Measurements from ENCODE around the gene FANCD2.
"Not testable (repeated sequence)": the region's sequence is repeated elsewhere in the genome, so short reads cannot be mapped to it uniquely, and the experiment has no call there.

The FANCD2 gene

DNA sequence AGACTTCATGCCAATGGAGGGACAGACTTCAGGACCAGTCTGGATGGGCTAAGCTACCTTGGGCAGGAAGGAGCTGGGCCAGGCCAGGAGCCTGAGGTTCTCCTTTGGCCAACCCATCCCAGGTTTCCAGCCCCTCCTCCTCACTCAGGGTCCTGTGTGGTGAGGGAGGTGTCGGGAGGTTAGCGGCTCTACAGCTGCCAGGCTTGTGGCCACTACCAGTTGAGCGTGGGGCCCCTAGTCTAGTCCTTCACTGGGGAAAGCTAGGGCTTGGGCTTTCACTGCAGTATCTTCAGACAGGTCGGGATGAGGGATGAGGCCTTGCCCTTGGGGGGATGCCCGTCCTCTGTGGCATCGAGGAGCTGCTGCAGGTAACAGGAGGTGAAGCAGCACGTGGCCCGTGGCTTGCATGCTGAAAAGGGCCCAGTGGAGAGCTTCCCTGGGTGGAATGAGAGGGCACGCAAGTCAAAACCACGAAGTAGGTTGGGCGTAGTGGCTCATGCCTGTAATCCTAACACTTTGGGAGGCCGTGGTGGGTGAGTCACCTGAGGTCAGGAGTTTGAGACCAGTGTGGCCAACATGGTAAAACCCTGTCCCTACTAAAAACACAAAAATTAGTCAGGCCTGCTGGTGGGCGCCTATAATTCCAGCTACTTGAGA, 8.5 kb upstream of the FANCD2 start:
- no peak for DNase-seq

DNA sequence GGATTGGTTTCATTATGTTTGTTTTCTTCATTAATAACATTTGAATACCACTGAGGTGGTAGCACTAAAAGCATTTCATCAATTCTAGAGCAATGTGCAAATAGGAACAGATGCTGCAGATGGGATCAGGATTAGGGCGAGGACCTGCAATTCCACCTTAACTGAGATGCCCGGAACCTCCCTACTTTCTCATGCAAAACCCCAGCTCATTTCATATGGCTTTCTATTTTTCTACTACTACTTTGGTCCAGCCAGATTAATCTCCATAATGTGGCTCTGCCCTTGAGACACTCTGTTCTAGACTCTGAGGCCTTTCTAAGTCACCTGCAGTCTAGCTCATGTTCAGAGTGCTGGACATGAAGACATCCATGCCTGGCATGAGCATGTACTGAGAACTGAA, 7.4 kb upstream of the FANCD2 start:
- DNase-seq: not testable (repeated sequence)

DNA sequence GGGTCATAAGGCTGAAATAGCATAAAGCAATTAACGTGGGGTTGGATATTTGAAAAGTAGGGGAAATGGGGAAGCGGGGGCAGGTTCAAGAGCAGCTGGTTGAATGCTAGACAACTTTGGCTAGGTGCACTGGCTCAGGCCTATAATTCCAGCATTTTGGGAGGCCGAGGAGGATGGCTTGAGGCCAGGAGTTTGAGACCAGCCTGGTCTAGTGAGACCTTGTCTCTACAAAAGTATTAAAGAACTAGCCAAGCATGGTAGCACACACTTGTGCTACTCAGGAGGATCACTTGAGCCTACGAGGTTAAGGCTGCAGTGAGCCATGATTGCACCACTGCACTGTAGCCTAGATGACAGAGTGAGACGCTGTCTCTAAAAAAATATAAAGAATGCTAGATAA, 6.9 kb upstream of the FANCD2 start:
- no peak for DNase-seq

- no peak for DNase-seq
These were observed 4.1 kb upstream of the FANCD2 start for GRCh38 chr3:10021856-10022775.

DNA sequence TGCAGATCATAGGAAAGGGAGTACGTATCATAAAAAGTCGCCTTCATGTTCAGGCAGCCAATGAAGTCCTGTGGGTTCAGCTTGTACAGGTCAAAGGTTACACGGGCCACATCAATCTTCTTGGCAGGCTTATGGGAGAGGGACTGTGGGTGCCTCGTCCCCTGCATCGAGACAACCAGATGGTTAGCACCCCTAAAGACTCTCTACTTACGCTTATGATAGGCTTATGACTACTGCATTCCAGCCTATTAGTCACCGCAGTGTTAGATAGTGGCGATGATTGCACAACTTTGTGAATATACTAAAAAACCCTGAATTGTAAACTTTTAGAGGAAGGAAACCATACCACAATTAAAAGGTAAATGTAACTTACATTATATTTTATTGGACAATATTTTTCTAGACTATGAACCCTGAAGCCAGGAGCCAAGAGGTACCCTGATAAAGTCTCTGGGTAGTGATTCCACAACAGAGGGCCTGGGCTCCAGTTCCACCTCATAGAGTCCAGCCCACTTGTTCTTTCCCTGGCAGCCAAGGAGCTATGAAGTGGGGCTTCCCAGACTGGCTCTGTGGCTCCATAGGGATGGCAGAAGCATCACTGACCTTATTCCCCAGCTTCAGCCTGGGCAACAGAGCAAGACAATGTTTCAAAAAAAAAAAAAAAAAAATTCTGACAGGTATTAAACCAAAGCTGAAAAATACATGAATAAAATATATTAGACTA, 2.5 kb upstream of the FANCD2 start:
- DNase-seq: no peak

DNA sequence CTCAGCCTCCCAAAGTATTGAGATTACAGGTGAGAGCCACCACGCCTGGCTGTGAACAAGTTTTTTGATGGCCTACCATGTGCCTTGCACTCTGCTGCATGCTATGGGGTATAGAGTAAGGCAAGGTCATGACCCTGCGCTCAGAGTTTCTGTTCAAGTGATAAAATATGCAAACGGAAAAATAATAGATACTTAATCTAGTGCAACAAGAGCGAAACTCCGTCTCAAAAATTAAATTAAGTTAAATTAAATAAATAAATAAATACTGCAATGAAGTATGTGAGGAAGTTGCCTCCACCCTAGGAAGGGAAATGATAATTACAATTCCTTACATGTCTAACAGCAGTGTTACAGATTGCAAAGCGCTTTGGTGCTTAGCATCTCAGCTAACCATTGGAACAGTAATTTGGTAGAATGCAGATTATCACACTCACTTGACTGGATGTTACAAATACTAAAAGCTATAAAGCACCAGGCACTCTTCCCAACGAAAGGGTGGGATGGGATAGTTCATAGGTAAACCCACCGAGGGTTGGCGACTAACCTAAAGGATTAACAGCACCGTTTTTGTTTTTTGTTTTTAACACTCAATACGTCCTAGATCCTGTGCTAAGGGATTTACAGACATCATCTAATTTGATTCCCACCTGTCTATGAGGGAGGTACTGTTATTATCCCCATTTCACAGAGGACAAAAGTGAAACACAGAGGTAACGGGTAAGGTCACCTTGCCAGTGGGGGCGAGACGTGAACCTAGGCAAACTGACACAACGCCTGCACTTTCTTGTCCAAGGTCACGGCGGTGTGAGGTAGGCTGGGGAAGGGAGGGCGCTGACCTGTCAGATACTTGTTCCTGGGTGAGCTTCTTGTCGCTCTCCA, 793 bp upstream of the FANCD2 start:
- no peak for DNase-seq

GRCh38 chr3:10041034-10041433, 14.8 kb downstream of the FANCD2 start:
- DNase-seq: no peak

DNA sequence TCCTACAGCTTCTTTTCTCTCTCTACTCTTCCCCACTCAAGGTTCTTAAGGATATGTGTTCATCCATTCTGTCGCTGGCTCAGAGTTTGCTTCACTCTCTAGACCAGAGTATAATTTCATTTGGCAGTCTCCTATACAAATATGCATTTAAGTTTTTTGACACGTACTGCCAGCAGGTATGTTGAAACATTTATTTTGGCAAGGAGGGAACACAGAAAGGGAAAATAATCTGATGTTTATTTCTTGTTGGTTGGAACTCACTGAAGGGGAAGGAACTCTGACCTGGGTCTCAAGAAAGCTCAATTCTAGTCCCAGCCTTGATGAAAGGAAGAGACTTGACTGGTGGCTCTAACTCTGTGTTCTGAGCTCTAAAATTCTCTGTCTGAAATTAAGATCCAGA, 21.6 kb downstream of the FANCD2 start:
- no peak for DNase-seq

GRCh38 chr3:10053054-10053453, 26.8 kb downstream of the FANCD2 start:
- DNase-seq: not testable (repeated sequence)

- no peak for DNase-seq
These were observed 28.9 kb downstream of the FANCD2 start for GRCh38 chr3:10055097-10055496.

DNA sequence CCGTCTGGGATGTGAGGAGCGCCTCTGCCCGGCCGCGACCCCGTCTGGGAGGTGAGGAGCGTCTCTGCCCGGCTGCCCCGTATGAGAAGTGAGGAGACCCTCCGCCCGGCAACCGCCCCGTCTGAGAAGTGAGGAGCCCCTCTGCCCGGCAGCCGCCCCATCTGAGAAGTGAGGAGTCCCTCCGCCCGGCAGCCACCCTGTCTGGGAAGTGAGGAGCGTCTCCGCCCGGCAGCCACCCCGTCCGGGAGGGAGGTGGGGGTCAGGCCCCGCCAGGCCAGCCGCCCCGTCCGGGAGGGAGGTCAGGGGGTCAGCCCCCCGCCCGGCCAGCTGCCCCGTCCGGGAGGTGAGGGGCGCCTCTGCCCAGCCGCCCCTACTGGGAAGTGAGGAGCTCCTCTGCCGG, 43.8 kb downstream of the FANCD2 start:
- DNase-seq: not testable (repeated sequence)

- DNase-seq: no peak
These were observed 48.4 kb downstream of the FANCD2 start for GRCh38 chr3:10074666-10075065.

DNA sequence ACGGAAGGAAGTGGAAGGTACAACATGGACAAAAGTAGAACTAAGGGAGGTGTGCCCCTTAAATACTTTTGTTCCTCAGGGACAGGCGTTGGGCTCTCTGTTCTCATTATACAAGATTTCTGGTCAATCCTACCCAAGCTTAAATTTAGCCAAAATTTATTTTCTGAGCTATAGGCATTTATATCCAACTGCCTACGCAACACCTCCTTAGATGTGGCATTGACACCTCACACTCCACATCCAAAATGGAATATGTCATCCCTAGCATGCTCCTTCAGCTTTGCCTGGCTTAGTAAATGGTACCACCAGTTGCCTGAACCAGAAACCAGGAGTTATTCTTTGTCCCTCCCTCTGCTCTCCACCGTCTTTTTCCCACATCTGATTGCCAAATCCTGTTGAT, 55.6 kb downstream of the FANCD2 start:
- DNase-seq: no peak

- DNase-seq: no peak
These were observed 59.5 kb downstream of the FANCD2 start for GRCh38 chr3:10085738-10086137.

DNA sequence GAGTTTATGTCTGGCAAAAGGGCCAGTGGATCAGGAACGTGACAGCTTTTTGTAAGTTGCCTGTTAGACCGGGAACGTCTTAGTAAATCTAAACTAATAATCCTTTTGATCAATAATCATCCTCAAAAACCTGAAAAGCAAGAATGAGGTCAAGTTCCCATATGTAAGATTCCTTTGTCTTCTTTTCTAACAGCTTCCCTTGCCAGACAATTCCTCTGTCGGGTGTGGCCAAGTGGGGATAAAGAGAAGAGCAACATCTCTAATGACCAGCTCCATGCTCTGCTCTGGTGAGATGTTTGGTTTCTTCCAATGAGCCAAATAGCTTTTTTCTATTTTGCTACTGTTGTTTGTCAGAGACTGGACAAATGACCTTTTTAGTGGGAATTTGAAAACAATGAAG, 62.0 kb downstream of the FANCD2 start:
- no peak for DNase-seq

GRCh38 chr3:10090179-10090578, 63.9 kb downstream of the FANCD2 start:
- DNase-seq: no peak

- not testable (repeated sequence) for DNase-seq
These were observed 64.5 kb downstream of the FANCD2 start for GRCh38 chr3:10090774-10091173.

DNA sequence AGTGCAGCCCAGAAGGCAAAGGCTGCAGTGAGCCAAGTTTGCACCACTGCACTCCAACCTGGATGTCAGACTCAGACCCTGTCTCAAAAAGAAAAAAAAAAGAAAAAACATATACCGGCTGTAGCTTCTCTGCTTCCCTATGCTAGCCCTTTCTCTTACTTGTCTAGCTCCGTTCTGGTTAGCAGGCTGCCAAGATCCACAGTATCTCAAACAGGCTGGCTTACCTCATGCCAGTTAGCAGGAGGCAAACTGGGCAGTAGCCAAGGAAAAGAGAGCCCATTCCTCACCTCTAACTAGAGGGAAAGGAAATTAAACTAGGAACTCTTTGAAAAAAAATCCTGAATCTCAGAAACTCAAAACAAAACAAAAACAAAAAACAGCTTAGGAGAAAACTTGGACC, 65.2 kb downstream of the FANCD2 start:
- DNase-seq: not testable (repeated sequence)

DNA sequence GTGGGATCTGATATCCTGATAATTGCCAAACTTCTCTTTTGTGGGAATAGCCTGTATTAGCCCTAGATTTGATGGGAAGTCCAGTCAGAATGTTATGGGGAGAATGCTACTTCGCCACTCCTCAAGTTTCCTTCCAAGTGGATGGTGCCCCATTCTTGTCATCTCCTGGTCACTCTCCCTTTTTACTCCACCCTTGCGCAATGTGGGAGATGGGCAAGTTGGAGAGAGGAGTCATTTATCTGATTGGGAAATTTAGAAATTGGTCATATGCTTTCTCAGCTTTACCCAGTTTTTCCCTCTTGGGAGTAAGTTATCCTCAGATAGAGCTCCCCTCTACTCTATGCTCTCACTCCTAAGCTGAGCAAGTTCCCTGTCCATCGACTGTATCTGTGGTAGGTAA, 67.4 kb downstream of the FANCD2 start:
- no peak for DNase-seq

- DNase-seq: no peak
These were observed 72.8 kb downstream of the FANCD2 start for GRCh38 chr3:10099041-10099440.

DNA sequence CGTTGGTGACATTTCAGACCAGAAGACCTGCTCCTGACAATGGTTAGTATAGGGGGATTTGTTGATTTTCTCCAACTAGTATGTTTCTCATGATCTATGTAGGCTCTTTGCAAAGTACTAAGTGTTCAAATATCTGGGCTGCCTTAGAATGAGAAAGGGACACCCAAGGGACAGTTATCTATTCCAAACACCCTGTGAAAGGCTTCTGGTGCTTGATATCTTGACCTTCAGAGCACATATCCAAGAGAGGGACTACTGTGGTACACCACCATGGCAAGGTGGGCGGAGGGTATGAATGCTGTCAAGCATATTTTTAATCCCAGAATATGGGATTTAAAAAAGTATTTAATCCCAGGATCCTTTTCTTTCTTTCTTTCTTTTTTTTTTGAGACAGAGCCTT, 80.7 kb downstream of the FANCD2 start:
- no peak for DNase-seq

- DNase-seq: no peak
These were observed 81.9 kb downstream of the FANCD2 start, which contains the start of gene FANCD2OS for GRCh38 chr3:10108091-10108490. TSS of gene FANCD2OS (minus strand) at chr3:10108255. CDS start at chr3:10104774, 3,481 bp downstream.

Data from NCI-H2107 (cell line).